ENCODE data around the gene COX6A1.

Gene COX6A1

GRCh38 chr12:120457133-120457532, 19.2 kb downstream of the COX6A1 start:
- Histone ChIP-seq H3K9ac (no peak overlapping the region), H2AFZ (no peak overlapping the region), H3K79me2 (peaks cover 2% of the 10 kb centered on the region), H3K36me3 (ENCODE audit: control insufficient read depth, insufficient read depth, low read length) (no peaks in the 10 kb centered on the region), H3K27ac (no peak overlapping the region), H3K27me3 (ENCODE audit: control insufficient read depth, insufficient read depth, low read length) (no peaks in the 10 kb centered on the region), H3K4me1 (no peaks in the 10 kb centered on the region), H3K4me3 (ENCODE audit: low read depth, low read length) (no peak overlapping the region), H3K9me3 (ENCODE audit: control insufficient read depth, low read length) (no peaks in the 10 kb centered on the region), H3K4me2 (ENCODE audit: low read length) (no peak overlapping the region)
- TF ChIP-seq CTCF (IDR thresholded peaks at IDR 0.05): no peak

- no peak overlapping the region for H3K27ac ChIP-seq
- H3K36me3 ChIP-seq (ENCODE audit: control insufficient read depth, insufficient read depth, low read length): no peaks in the 10 kb centered on the region
- no peaks in the 10 kb centered on the region for H3K27me3 ChIP-seq (ENCODE audit: control insufficient read depth, insufficient read depth, low read length)
- H3K4me2 ChIP-seq (ENCODE audit: low read length): no peak overlapping the region
- H3K4me3 ChIP-seq (ENCODE audit: low read depth, low read length): no peak overlapping the region
- no peaks in the 10 kb centered on the region for H3K9me3 ChIP-seq (ENCODE audit: control insufficient read depth, low read length)
- no peak for TF ChIP-seq CTCF (IDR thresholded peaks at IDR 0.05)
- peaks cover 3% of the 10 kb centered on the region for H3K79me2 ChIP-seq
- no peaks in the 10 kb centered on the region for H3K4me1 ChIP-seq
- no peak overlapping the region for H2AFZ ChIP-seq
- no peak overlapping the region for H3K9ac ChIP-seq
These were observed 22.2 kb downstream of the COX6A1 start for GRCh38 chr12:120460157-120460556.

- H2AFZ ChIP-seq: no peak overlapping the region
- H3K4me2 ChIP-seq (ENCODE audit: low read length): no peak overlapping the region
- no peaks in the 10 kb centered on the region for H3K36me3 ChIP-seq (ENCODE audit: control insufficient read depth, insufficient read depth, low read length)
- H3K4me3 ChIP-seq (ENCODE audit: low read depth, low read length): no peak overlapping the region
- no peak overlapping the region for H3K9ac ChIP-seq
- no peak overlapping the region for H3K27ac ChIP-seq
- H3K27me3 ChIP-seq (ENCODE audit: control insufficient read depth, insufficient read depth, low read length): no peaks in the 10 kb centered on the region
- peaks cover 19% of the 10 kb centered on the region for H3K79me2 ChIP-seq
- H3K9me3 ChIP-seq (ENCODE audit: control insufficient read depth, low read length): no peaks in the 10 kb centered on the region
- no peak for TF ChIP-seq CTCF (IDR thresholded peaks at IDR 0.05)
- no peaks in the 10 kb centered on the region for H3K4me1 ChIP-seq
These were observed 24.3 kb downstream of the COX6A1 start for GRCh38 chr12:120462099-120462640.

- H3K4me2 ChIP-seq (ENCODE audit: low read length): no peak overlapping the region
- H3K27ac ChIP-seq: no peak overlapping the region
- H3K4me1 ChIP-seq: peaks cover 3% of the 10 kb centered on the region
- no peaks in the 10 kb centered on the region for H3K36me3 ChIP-seq (ENCODE audit: control insufficient read depth, insufficient read depth, low read length)
- H3K9me3 ChIP-seq (ENCODE audit: control insufficient read depth, low read length): no peaks in the 10 kb centered on the region
- no peak overlapping the region for H2AFZ ChIP-seq
- no peak overlapping the region for H3K4me3 ChIP-seq (ENCODE audit: low read depth, low read length)
- no peaks in the 10 kb centered on the region for H3K27me3 ChIP-seq (ENCODE audit: control insufficient read depth, insufficient read depth, low read length)
- no peak for TF ChIP-seq CTCF (IDR thresholded peaks at IDR 0.05)
- peaks cover 24% of the 10 kb centered on the region for H3K79me2 ChIP-seq
- no peak overlapping the region for H3K9ac ChIP-seq
These were observed 25.8 kb downstream of the COX6A1 start for GRCh38 chr12:120463712-120464111.

- Histone ChIP-seq H3K9ac (no peak overlapping the region), H3K79me2 (peaks cover 30% of the 10 kb centered on the region), H3K27ac (no peak overlapping the region), H3K4me1 (peaks cover 3% of the 10 kb centered on the region), H3K4me2 (ENCODE audit: low read length) (no peak overlapping the region), H3K4me3 (ENCODE audit: low read depth, low read length) (no peak overlapping the region), H2AFZ (no peak overlapping the region), H3K36me3 (ENCODE audit: control insufficient read depth, insufficient read depth, low read length) (no peaks in the 10 kb centered on the region), H3K27me3 (ENCODE audit: control insufficient read depth, insufficient read depth, low read length) (no peaks in the 10 kb centered on the region), H3K9me3 (ENCODE audit: control insufficient read depth, low read length) (no peaks in the 10 kb centered on the region)
- TF ChIP-seq CTCF (IDR thresholded peaks at IDR 0.05): no peak
These were observed 27.8 kb downstream of the COX6A1 start for GRCh38 chr12:120465756-120466155.

Measured in parathyroid adenoma (tissue), 2 donors.